Measurements from ENCODE around the gene TUBB1. TPM values are rescaled to one million over a fixed set of nuclear protein-coding genes. Genes with fewer than 3 reads are reported as not detected.
"Not testable (repeated sequence)": the region's sequence is repeated elsewhere in the genome, so short reads cannot be mapped to it uniquely, and the experiment has no call there.

Gene TUBB1
- polyA plus RNA-seq (ENCODE audit: insufficient read length) = 1.3 TPM
- long read RNA-seq, donor 1, partial matches to known transcripts = 2,336 of 2,362 reads
- long read RNA-seq, donor 1, other reads (novel, unspliced or antisense) = 25 of 2,362 reads
- long read RNA-seq, donor 2 = 0 reads
- long read RNA-seq, donor 3, partial matches to known transcripts = 1,448 of 1,464 reads
- long read RNA-seq, donor 3, other reads (novel, unspliced or antisense) = 16 of 1,464 reads
- long read RNA-seq, donor 4 = 0 reads
- long read RNA-seq, donor 5, partial matches to known transcripts = 3,391 of 3,406 reads
- long read RNA-seq, donor 5, other reads (novel, unspliced or antisense) = 13 of 3,406 reads
- long read RNA-seq, donor 6, partial matches to known transcripts = 2,647 of 2,659 reads
- long read RNA-seq, donor 6, other reads (novel, unspliced or antisense) = 9 of 2,659 reads
- long read RNA-seq, donor 7, partial matches to known transcripts = 2,873 of 2,919 reads
- long read RNA-seq, donor 7, other reads (novel, unspliced or antisense) = 42 of 2,919 reads
- long read RNA-seq, donor 8, partial matches to known transcripts = 893 of 895 reads
- long read RNA-seq, donor 8, other reads (novel, unspliced or antisense) = 0 of 895 reads

DNA sequence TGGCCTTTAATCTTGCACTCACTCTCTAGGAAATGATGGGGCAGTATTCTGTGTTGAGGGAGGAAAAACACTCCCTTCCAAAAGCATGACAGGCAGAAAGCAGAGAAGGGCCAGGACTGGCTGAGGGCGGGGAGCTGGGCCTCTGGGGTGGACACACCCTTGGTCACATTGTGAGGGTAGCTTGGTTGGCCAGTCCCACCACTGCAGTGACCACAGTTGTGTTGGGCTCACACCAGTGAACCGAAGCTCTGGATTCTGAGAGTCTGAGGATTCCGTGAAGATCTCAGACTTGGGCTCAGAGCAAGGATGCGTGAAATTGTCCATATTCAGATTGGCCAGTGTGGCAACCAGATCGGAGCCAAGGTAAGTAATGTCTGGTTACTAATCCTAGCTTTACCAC is at the start of gene TUBB1:
Gene TUBB1, plus strand, starts transcription at position 213 of the 400 bp plus-strand sequence. Its CDS starts 94 bp downstream, at position 307.
- DNase-seq = no peak

DNA sequence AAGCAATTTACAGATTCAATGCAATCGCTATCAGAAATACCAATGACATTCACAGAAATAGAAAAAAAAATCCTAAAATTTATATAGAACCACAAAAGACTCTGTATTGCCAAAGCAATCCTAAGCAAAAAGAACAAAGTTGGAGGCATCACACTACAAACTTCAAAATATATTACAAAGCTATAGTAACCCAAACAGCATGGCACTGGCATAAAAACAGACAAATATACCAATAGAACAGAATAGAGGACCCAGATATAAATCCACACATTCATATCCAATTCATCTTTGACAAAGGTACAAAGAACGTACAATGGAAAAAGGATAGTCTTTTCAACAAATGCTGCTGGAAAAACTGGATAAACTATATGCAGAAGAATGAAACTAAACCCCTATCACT is 49.8 kb upstream of the TUBB1 start:
- DNase-seq = no peak

DNA sequence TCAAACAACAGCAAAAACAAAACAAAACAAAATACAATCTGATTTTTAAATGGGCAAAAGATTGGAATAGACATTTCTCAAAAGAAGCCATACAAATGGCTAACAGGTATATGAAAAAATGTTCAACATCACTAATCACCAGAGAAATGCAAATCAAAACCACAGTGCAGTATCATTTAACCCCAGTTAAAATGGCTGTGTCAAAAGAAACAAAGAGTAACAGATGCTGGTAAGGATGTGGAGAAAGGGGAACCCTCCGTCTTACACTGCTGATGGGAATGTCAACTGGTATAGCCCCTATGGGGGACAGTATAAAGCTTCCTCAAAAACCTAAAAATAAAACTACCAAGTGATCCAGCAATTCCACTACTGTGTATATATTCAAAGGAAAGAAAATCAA is 49.1 kb upstream of the TUBB1 start:
- DNase-seq = no peak

DNA sequence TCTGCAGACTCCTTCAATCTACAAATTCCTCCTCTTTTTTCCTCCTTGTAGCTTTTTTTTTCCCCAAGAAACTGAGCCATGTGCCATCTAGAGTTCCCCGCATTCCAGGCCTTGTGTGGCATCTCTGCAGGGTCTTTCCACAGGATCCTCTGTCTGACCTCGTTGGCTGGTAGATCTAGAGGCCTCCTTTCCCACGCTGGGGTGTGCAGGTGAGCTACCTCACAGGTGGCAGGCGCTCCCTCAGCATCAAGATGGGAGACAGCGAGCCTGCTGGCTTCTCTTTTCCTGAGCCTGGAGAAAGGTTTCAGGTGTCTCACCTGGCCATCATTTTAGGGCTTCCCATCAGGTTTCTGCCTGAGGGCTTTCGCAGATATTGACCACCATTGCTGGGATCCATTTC is 47.8 kb upstream of the TUBB1 start:
- DNase-seq = no peak

DNA sequence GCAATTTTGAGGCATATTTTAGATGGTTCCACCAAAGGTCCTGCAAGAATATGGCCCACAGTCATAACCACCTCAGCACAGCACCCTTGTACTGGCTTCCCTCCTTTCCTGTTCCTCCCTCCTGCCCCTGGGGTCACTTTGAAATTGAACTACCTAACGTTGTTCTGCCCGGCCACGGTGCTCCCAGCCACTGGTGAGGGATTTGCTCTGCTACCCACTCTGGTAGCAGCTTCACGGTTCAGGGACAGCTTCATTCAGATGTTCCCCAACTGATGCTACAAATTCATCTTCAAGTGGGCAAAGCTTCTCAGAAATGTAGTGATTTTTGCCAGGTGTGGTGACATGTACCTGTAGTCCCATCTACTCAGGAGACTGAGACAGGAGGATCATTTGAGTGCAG is 46.0 kb upstream of the TUBB1 start:
- DNase-seq = no peak

DNA sequence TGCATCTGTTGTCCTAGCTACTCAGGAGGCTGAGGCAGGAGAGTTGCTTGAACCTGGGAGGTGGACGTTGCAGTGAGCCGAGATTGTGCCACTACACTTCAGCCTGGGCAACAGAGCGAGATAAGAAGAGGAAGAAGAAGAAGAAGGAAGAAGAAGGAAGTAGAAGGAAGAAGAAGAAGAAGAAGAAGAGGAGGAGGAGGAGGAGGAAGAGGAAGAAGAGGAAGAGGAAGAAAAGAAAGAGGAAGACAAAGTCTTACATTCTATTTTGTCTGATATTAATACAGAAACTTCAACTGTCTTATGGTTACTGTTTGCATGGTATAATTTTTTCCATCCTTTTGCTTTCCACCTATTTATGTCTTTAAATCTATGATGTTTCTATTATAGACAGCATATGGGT is 45.4 kb upstream of the TUBB1 start:
- DNase-seq = no peak

DNA sequence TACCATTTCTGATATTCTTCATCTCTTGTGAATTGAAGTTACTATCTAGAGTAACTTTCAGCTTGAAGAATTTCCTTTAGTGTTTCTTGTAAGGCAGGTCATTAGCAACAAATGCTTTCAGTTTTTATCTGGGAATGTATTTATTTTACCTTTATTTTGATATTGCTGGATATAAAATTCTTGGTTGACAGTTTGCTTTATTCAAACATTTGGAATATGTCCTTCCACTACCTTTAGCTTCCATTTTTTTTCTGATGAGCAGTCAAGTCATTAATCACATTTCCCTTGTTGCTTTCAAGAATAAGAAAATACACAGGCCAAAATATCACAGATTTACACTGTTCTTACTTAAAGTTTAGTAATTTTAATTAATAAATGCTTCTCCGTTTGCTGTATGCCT is 43.9 kb upstream of the TUBB1 start:
- DNase-seq = no peak

DNA sequence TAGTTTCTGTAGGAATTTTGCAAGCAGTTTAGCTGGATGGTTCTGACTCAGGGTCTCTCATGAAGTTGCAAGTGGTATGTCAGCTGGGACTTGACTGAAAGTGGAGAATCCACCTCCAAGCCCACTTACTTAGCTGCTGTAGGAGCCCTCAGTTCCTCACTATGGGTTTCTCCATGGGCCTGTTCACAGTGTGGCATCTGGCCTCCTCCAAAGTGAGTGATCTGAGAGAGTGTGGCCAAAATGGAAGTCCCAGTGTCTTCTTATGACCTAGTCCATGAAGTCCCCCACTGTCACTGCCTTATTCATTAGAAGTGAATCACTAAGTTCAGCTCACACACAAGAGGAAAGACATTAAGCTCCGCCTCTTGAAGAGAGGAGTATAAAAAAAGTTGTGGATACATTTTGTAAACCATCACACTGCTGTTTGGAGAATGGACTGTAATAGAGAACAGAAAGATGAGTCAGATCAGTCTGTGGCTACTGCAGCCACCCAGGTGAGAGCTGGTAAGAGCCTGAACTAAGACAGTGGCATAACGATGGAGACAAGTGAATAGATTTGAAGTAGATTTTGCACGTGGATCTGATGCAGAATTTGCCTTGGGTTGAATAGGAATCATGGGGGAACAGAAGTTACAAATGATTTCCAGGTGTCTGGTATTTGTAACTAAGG is 43.0 kb upstream of the TUBB1 start:
- no peak for DNase-seq

DNA sequence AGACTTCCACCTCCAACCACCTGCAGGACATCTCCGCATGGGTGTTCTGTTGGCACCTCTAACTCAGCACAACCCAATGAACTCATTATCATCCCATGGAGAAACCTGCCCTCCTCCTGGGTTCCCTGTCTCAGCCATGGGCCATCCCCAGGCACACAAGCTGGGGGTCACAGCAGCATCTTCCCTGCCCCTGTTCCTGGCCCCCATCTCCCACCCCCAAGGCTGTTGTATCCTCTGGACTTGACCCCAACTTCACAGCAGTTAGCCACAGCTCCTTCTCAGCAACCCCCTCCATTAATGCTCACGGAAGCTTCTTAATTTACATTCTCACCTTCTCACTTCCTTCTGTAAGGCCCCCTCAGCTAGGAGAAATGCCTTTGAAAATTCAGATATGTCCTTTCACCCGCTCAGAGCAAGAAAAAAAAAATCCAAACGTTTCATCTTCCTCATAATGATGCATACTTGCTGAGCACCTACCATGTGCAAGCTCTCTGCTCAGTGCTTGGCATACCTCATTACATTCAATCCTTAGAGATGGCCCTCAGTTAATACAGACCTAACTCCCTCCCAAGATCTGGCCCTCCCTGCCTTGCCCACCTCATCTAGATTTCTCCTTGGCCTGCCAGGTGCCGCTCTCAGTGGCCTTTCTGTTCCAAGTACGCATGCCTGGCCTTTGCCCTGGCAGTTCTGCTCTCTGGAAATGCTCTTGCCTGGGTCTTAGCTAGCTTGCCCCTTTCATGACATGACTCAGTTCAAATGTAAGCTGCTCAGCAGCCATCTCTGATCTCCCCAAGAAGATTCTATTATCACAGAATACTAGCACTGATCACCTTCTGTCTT is 40.7 kb upstream of the TUBB1 start:
- DNase-seq = no peak

DNA sequence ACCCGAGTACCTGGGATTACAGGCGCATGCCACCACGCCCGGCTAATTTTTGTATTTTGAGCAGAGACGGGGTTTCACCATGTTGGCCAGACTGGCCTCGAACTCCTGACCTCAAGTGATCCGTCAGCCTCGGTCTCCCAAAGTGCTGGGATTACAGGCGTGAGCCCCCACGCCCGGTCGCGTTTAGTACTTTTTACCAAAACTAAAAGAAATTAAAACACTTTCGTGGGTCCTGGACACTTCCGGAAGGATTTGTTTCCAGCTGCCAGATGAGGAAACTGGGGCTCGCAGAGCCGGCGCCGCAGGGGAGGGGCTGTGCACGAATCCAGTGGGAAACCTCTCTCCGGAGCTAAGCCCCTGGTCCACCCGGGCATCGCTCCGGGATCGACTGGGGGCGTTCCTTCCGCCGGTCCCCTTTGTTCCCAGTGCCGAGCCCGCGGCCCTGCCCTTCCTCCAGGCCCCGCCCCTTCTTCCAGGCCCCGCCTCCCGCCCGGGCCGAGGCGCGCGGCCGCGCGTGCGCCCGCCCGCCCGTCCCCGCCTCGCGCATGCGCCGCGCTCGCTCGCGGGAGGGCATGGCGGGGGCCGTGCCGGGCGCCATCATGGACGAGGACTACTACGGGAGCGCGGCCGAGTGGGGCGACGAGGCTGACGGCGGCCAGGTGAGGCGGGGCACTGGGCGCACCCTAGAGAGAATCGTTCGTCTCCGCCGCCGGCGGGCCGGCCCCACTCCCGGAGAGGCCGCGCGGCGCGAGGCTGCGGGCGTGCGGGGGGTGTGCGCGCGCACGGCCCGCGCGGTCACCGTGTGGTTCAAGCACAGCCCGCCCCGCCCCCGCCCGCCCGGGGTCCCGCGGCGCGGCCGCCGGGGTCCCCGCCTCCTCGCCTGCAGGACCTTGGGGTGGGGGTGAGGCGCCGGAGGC is 38.3 kb upstream of the TUBB1 start, which contains the start of gene NELFCD:
Gene NELFCD, plus strand, starts transcription at position 546 of the 917 bp plus-strand sequence. Its CDS starts 54 bp downstream, at position 600.
- peak; percentile 79 for DNase-seq

DNA sequence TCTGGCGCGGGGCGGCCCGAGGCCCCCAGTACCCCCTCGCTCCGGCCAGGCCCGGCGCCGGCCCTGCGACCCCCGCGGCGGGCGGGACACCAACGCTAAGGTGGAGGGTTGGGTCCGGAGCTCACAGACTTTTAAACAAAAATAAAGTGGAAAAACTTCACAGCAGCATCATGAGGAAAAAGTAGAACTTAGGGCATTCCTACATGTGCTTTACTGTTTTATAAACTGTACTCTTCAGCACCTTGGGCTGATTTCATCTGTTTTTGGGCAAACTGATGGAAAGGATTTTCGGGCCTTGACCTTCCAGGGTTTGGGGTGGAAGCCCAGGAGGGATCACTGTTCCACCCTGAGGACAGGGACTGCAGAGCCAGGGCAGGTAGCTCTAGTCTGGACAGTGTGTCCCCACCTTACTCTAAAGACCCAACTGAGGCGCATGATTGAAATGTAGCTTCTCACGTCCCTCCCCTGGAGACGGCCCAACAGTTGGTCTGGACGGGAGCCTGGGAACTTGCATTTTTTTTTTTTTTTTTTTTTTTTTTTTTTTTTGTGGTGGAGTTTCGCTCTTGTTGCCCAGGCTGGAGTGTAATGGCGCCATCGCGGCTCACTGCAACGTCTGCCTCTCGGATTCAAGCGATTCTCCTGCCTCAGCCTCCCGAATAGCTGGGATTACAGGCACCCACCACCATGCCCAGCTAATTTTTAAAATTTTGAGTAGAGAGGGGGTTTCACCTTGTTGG is 37.4 kb upstream of the TUBB1 start:
- DNase-seq = peak; percentile 46

DNA sequence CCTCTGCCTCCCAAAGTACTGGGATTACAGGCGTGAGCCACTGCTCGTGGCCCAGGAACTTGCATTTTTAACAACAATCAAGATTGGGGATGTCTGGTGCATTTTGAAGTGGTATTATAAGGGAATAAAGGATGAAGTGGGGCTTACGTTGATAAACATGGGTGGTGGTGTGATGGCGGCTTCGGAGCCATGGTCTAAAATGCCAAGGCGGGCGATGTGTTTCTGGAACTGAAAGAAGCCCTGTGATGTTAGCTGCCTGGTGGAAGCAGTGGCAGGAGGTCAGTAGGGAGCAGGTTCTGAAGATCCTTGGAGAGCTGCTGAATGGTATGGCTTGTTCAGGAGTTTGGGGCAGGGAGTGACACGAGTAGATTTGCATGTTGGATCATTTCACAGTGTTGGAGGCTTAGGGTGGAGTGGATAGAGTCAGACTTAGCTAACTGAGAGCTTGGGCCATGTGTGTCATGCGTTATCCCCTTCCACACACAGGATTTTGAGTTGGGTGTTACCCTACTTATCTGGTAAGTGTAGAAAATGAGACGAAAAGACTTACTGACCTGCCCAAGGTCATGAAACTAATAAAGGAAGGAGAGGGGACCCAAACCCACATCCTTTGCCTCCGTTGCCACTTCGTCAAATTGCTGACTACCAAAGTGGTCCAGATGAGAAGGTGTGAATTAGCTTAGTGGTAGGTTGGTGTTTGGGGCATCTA is 36.7 kb upstream of the TUBB1 start:
- DNase-seq = no peak

DNA sequence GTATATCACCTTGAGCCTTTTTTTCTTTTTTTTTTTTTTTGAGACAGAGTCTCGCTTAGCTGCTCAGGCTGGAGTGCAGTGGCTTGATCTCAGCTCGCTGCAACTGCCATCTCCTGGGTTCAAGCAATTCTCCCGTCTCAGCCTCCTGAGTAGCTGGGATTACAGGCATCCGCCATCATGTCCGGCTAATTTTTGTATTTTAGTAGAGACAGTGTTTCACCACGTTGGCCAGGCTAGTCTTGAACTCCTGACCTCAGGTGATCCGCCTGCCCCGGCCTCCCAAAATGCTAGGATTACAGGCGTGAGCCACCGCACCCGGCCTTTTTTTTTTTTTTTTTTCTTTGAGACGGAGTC is 36.1 kb upstream of the TUBB1 start:
- DNase-seq = not testable (repeated sequence)

DNA sequence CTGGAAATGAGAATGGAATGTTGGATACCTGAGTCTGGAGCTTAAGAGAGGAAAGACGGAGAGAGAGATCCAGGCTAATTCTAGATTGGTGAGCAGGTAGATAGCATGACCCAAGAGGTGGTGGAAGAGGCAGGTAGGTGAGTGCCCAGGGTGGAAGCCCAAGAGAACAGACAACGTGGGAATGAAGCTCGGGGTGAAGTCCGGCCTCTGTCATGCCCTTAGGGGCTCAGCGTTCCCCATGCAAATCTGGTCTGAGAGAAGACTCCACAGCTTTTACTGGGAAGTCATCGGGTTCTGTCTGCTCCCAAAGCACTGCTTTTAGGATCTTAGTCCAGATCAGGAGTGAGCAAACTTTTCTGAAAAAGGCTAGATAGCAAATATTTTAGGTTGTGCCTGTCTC is 34.5 kb upstream of the TUBB1 start:
- no peak for DNase-seq

DNA sequence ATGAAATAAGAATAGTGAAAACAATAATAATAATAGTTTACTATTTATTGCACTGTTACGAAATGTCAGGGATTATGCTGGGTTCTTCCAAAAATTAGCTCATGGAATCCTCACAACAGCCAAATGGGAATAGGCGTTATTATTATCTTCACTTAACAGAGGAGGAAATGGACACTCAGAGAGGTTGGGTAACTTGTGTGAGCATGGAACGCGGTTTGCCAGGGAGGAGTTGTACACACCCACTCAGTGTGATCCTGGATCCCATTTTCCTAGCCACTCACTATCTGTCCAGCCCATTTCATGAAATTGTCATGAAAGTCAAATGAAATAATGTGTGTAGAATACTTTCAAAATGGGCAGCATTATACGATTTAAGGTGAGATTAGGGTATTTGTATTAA is 33.6 kb upstream of the TUBB1 start:
- DNase-seq = no peak

DNA sequence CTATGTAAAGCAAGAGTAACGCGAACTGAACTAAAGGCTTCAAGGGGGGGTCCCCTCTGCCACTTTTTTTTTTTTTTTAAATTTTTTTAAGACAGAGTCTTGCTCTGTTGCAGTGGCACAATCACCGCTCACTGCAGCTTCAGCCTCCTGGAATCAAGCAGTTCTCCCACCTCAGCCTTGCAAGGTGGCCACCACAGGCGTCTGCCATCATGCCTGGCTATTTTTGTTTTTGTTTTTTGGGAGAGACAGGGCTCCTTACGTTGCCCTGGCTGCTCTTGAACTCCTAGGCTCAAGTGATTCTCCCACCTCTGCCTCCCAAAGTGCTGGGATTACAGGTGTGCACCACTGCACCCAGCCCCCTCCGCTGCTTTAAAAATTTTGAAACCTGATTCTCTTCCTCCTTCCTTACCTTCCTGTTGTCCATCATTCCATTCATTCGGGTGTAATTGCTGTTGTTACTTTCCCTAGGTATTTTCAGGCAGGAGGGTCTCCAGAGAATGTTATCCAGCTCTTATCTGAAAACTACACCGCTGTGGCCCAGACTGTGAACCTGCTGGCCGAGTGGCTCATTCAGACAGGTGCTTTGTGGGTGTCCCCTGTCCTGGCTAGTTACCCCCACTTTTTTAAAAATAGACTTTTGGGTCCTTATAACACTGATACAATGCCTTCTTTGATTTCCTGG is 32.8 kb upstream of the TUBB1 start:
- DNase-seq = no peak

DNA sequence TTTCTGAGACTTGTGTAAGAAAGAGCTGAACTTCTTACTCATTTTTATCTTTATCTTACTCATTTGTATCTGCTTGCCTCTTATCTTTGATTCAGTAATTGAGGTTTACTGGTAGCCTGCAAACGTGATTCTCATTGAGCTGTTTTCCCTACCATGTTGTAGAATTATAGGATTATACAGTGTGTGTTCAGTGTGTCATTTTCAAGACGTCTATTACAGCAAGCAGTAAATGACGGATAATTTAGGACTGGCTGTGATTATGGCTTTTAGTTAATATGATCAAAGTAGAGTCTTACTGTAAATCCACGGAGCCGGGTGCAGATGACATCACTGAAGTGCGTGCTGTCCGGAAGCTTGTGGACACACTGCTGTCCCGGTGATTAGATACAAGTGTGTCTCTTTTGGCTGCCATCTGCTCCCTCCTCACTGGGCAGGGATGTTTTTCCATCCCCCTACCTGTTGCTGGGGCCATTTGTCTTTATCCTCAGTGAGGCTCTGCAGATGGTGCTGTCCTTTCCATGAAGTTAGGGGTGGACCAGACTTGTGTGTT is 32.2 kb upstream of the TUBB1 start:
- no peak for DNase-seq

DNA sequence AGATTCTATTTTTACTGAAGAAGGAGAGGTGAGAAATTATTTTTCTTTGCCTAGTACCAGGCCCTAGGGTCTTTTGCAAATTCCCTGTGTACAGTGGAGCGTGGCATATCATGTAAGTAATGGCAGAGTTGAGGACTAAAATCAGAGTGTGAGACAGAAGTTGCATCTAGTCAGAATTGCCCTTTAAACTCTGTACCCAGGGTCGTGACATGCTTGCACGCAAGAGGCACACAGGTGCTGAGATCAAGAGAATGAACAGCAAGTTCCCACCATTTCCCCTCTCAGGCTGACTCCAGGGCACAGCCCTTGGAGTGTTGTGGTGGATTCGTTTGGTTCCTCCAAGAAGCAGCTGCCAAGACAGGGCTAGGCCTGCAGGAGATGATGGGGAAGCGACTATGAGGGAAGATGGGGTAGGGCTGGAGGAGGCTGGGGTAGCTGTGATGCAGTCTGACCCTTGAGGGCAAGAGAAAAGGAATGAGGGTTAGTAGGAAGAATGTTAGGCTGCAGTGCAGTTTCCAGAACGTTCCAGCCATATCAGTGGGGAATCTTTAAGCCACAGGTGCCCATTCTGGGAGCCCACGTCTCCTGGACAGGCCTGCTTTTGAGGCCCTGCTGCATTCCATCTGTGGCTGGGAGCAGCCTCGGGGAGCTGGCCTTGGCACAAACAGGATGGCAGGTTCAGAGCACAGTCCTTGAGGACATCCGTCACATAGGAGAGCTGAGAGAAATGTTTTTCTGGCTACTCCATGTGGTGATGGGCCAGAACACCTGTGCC is 31.3 kb upstream of the TUBB1 start:
- DNase-seq = no peak

All from left kidney (tissue), 8 donors.